Ascending aorta (tissue), 2 donors: ENCODE measurements around the gene VHLL. TPM values are rescaled to one million over a fixed set of nuclear protein-coding genes. Genes with fewer than 3 reads are reported as not detected.

ENCODE experiments used
- DNase-seq, 2 donors: peaks; one replicate each; pipeline ENCODE4 v3.0.0-alpha.2; 2019; ENCODE audit warnings: low spot score in 2 of 2
- H3K27ac ChIP-seq, 2 donors: fragments of 200-600 bp; sonication (generic); one replicate each; pipeline ENCODE4 v1.5.1; 2016 to 2017; ENCODE audit warnings: mild to moderate bottlenecking in 1 of 2
- H3K27me3 ChIP-seq: fragments of 200-600 bp; sonication (generic); one replicate; pipeline ENCODE4 v1.5.1; 2017
- H3K36me3 ChIP-seq, 2 donors: fragments of 200-600 bp; sonication (generic); one replicate each; pipeline ENCODE4 v1.5.1; 2016
- H3K4me1 ChIP-seq, 2 donors: fragments of 200-600 bp; sonication (generic); one replicate each; pipeline ENCODE4 v1.5.1; 2016 to 2017; ENCODE audit warnings: mild to moderate bottlenecking in 1 of 2
- H3K4me3 ChIP-seq, 2 donors: fragments of 200-600 bp; sonication (generic); one replicate each; pipeline ENCODE4 v1.5.1; 2016 to 2017; ENCODE audit warnings: mild to moderate bottlenecking in 1 of 2
- H3K9me3 ChIP-seq, 2 donors: fragments of 200-600 bp; sonication (generic); one replicate each; pipeline ENCODE4 v1.5.1; 2016
- intact Hi-C: fragments of 100-400 bp; cut with DNase I; formaldehyde crosslinking; loops from one replicate; pipeline ENCODE4 v1.15.1; 2023
- total RNA-seq: library from RNA; depleted of rRNA; stranded (reverse); fragments of >200 nt; gene quantifications from one replicate; pipeline ENCODE4 v1.1.0, GENCODE V29; 2016
- TF ChIP-seq, protein P1 (sequence below), 3 experiments: fragments of 200-600 bp in 2 of 3; fragments of 450-650 bp in 1 of 3; sonication (generic) in 2 of 3; IDR thresholded peaks; one replicate each; pipeline ENCODE4 v1.5.1; 2016 to 2019; ENCODE audit warnings: antibody characterized with exemption in 3 of 3, mild to moderate bottlenecking in 1 of 3, moderate library complexity in 1 of 3

VHLL gene
- total RNA-seq, 1 donor from 2014 or later = not detected

DNA sequence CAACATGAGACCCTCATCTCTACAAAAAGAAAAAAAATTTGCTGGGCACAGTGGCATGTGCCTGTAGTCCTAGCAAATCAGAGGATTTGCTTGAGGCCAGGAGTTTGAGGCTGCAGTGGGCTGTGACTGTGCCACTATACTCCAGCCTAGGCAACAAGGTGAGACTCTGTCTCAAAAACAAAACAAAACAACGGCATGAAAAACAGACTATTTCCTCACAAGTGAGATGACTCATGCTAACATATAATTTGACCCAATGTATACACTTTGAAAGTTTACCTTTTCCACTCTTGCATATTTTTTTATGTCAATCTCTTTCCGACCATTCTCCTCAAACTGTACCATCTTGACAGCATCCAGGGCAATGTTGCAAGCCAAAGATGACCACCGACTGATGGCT, 21.5 kb upstream of the VHLL start:
- H3K9me3 ChIP-seq = no peaks in the 10 kb centered on the region
- TF ChIP-seq, protein P1, sequence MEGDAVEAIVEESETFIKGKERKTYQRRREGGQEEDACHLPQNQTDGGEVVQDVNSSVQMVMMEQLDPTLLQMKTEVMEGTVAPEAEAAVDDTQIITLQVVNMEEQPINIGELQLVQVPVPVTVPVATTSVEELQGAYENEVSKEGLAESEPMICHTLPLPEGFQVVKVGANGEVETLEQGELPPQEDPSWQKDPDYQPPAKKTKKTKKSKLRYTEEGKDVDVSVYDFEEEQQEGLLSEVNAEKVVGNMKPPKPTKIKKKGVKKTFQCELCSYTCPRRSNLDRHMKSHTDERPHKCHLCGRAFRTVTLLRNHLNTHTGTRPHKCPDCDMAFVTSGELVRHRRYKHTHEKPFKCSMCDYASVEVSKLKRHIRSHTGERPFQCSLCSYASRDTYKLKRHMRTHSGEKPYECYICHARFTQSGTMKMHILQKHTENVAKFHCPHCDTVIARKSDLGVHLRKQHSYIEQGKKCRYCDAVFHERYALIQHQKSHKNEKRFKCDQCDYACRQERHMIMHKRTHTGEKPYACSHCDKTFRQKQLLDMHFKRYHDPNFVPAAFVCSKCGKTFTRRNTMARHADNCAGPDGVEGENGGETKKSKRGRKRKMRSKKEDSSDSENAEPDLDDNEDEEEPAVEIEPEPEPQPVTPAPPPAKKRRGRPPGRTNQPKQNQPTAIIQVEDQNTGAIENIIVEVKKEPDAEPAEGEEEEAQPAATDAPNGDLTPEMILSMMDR (IDR thresholded peaks at IDR 0.05) = no peak
- H3K27ac ChIP-seq = no peak overlapping the region
- peaks cover 96% of the 10 kb centered on the region in 2 donors for H3K36me3 ChIP-seq
- no peak for DNase-seq
- H3K27me3 ChIP-seq = no peaks in the 10 kb centered on the region
- intact Hi-C loops = no loop called here
- no peaks in the 10 kb centered on the region for H3K4me1 ChIP-seq
- H3K4me3 ChIP-seq = no peak overlapping the region

DNA sequence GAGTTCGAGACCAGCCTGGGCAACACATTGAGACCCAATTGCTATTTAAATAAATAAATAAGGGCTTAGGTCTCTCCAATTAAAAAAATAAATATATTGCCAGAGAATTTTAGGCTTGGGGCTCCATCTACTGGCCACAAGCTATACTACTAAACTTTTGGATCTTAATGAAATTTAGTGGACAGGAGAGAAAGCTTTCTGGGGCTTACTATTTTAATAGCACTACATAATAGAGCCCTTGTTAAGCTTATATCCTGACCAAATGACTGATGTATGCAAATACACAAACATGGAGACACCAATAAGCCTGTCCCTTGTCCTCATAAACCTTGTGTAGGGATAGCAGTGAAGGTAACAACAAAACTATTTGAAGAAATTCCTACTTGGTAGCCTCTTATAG, 20.6 kb upstream of the VHLL start:
- Histone ChIP-seq H3K9me3 (no peaks in the 10 kb centered on the region), H3K27me3 (no peaks in the 10 kb centered on the region), H3K36me3 (peaks cover 97 to 98% of the 10 kb centered on the region in 2 donors), H3K4me3 (no peak overlapping the region), H3K4me1 (no peaks in the 10 kb centered on the region), H3K27ac (no peak overlapping the region)
- no peak for DNase-seq
- intact Hi-C loops = no loop called here
- TF ChIP-seq, protein P1 (IDR thresholded peaks at IDR 0.05) = peak; percentile 8 to 53 (median 19)

DNA sequence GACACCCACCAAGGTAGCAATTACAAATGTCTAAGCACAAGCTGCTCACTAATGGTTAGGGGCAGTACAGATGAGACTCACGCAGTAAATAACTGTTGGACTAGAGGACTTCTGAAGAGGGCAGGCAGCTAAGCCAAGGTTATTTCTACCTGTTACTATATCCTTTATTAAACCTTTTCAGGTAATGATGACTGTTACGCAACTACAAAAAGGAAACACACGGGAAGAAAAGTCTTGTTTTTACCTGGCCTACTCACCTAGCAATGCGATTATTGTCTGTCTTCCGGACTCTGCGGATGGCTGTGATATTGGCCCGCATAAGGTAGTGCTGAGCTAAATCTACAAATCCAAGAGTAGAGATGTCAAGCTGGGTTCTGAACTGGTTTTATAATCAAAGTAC, 17.8 kb upstream of the VHLL start:
- H3K9me3 ChIP-seq = no peaks in the 10 kb centered on the region
- peaks cover 94 to 99% of the 10 kb centered on the region in 2 donors for H3K36me3 ChIP-seq
- no peak for DNase-seq
- intact Hi-C loops = no loop called here
- H3K27me3 ChIP-seq = no peaks in the 10 kb centered on the region
- no peak overlapping the region for H3K4me3 ChIP-seq
- H3K4me1 ChIP-seq = no peaks in the 10 kb centered on the region
- H3K27ac ChIP-seq = no peak overlapping the region
- TF ChIP-seq, protein P1 (IDR thresholded peaks at IDR 0.05) = no peak

DNA sequence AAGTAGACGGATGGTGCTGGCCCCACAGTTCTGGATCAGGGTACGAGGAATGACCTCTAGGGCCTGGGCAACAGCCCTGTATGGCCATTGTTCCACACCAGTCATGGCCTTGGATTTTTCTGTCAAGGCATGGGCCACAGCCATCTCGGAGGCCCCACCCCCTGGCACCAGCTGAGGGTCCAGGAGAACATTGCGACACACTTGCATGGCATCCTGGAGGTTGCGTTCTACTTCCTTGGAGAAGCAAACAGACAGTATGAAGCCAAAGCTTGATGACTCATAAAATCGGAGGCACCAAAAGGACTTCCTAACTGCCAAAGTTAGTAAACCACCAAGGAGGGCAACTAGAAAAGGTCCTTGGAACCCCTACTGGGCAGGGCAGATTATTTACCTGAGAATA, 11.9 kb upstream of the VHLL start:
- no peaks in the 10 kb centered on the region for H3K27me3 ChIP-seq
- no peaks in the 10 kb centered on the region for H3K9me3 ChIP-seq
- no peak overlapping the region for H3K27ac ChIP-seq
- TF ChIP-seq, protein P1 (IDR thresholded peaks at IDR 0.05) = no peak
- H3K4me1 ChIP-seq = no peaks in the 10 kb centered on the region
- peaks cover 75 to 95% of the 10 kb centered on the region in 2 donors for H3K36me3 ChIP-seq
- DNase-seq = no peak
- intact Hi-C loops = no loop called here
- H3K4me3 ChIP-seq = no peak overlapping the region

DNA sequence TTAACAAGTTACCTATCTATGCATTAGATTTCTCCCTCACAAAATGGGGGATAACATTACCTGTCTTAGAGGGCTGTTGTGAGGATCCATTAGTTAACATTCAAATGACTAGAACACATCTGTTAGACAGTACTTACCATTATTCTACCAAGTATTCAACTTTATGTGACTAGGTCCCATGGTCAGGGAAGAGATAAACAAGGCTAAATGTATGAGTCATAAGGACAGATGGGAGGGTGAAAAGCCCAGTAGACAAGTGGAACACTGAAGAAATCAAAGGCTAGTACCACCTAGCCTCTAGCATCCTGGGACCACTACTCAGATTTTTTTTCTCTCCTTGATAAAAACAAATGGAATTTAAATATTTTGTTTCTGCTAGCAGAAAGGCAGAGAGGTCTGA, 9.0 kb upstream of the VHLL start:
- TF ChIP-seq, protein P1 (IDR thresholded peaks at IDR 0.05) = no peak
- H3K27me3 ChIP-seq = no peaks in the 10 kb centered on the region
- H3K27ac ChIP-seq = no peak overlapping the region
- H3K4me3 ChIP-seq = no peak overlapping the region
- H3K4me1 ChIP-seq = no peaks in the 10 kb centered on the region
- DNase-seq = no peak
- H3K36me3 ChIP-seq = peaks cover 54 to 72% of the 10 kb centered on the region in 2 donors
- no peaks in the 10 kb centered on the region for H3K9me3 ChIP-seq
- intact Hi-C loops = no loop called here

DNA sequence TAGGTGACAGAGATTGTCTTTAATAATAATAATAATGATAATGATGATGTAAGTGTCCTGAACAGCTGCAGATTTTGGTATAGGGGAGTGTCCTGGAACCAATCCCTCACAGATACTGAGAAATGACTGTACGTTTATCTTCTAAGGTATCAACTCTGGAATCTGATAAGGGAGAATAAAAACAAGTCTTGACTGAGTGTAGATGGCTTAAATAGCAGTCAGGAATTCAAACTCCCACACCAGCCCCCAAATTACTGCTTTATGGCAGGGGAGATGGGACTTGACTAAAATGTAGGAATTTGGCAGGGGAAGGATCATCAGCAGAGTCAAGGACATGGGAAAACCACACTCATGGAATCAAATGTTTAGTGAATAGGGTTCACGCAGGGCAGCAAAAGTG, 6.1 kb upstream of the VHLL start:
- Histone ChIP-seq H3K27me3 (no peaks in the 10 kb centered on the region), H3K27ac (no peak overlapping the region), H3K4me1 (no peaks in the 10 kb centered on the region), H3K9me3 (no peaks in the 10 kb centered on the region), H3K4me3 (no peak overlapping the region), H3K36me3 (peaks cover 29 to 43% of the 10 kb centered on the region in 2 donors)
- intact Hi-C loops = no loop called here
- TF ChIP-seq, protein P1 (IDR thresholded peaks at IDR 0.05) = no peak
- DNase-seq = no peak
